H1 (cell line): ENCODE data around the gene CNPY3. TPM values are rescaled to one million over a fixed set of nuclear protein-coding genes. Genes with fewer than 3 reads are reported as not detected.

Experiments
- BCL11A ChIP-seq, 2 experiments: IDR thresholded peaks; one replicate each; pipeline ENCODE4 v1.6.1; 2011; ENCODE audit warnings: low read depth in 2 of 2, low read length in 2 of 2, mild to moderate bottlenecking in 2 of 2
- CHD7 ChIP-seq: fragments of 300-600 bp; sonication (generic); IDR thresholded peaks from 2 replicates; pipeline ENCODE4 v1.7.1; 2012; ENCODE audit warnings: low read length, moderate library complexity, mild to moderate bottlenecking, inconsistent platforms; ENCODE audit not compliant: insufficient replicate concordance
- CTBP2 ChIP-seq: IDR thresholded peaks from 2 replicates; pipeline ENCODE4 v1.7.0; 2011; ENCODE audit warnings: borderline replicate concordance, mild to moderate bottlenecking, moderate library complexity, mixed read lengths, low read length; ENCODE audit not compliant: insufficient read depth, insufficient read length
- E2F6 ChIP-seq: IDR thresholded peaks from 2 replicates; pipeline ENCODE4 v1.6.1; 2012; ENCODE audit warnings: inconsistent platforms
- EP300 ChIP-seq, 2 experiments: IDR thresholded peaks; 1 replicate in 1 of 2; 2 replicates in 1 of 2; pipeline ENCODE4 v1.6.1; 2011 to 2012; ENCODE audit warnings: low read depth in 2 of 2, low read length in 2 of 2, mild to moderate bottlenecking in 2 of 2, borderline replicate concordance in 1 of 2, inconsistent platforms in 1 of 2, moderate library complexity in 1 of 2
- HDAC6 ChIP-seq: IDR thresholded peaks from one replicate; pipeline ENCODE4 v1.7.1; 2012; ENCODE audit warnings: low read depth, mild to moderate bottlenecking, inconsistent platforms, low read length, moderate library complexity
- SIN3A ChIP-seq, 2 experiments: IDR thresholded peaks in 1 of 2; conservative IDR thresholded peaks in 1 of 2; 2 replicates each; pipeline ENCODE4 v1.6.1; 2011 to 2012; ENCODE audit warnings: low read length in 2 of 2, improper control_type of control experiment in 1 of 2, low read depth in 1 of 2, mild to moderate bottlenecking in 1 of 2
- SIRT6 ChIP-seq: IDR thresholded peaks from one replicate; pipeline ENCODE4 v1.7.1; 2012; ENCODE audit warnings: low read length, inconsistent platforms
- SUZ12 ChIP-seq: fragments of 200-600 bp; sonication (generic); IDR thresholded peaks from 2 replicates; pipeline ENCODE4 v1.6.1; 2012; ENCODE audit warnings: mild to moderate bottlenecking, inconsistent platforms, low read length, moderate library complexity, mixed read lengths
- polyA plus RNA-seq, 7 experiments: library from polyadenylated mRNA; depleted of rRNA in 3 of 7; stranded (reverse) in 5 of 7; unstranded in 2 of 7; fragments of >200 nt in 5 of 7; fragments of 200-250 nt in 2 of 7; gene quantifications; 1 replicate in 5 of 7; 2 replicates in 1 of 7; 4 replicates in 1 of 7; pipeline versions ENCODE4 v1.2.1 to v1.2.3, GENCODE V29; 2011 to 2013; ENCODE audit warnings: missing spikeins in 2 of 7, mixed read lengths in 2 of 7
- total RNA-seq: library from RNA; stranded (reverse); fragmentation: NEBNext Ultra II Directional; extraction: Animal tissue kit (Norgen Biotek cat#: 25700); gene quantifications from 2 replicates; pipeline ENCODE4 v1.2.1, GENCODE V29; 2021

CNPY3 gene
- total and polyA plus RNA-seq, 2 of the 8 experiments (the other 6 are each of a cell fraction or from before 2014, with no cell fraction given) = 49.6 to 64.5 TPM

- TF ChIP-seq CHD7 = no peak
- no peak for TF ChIP-seq BCL11A (IDR thresholded peaks at IDR 0.05; ENCODE audit: low read depth in 2 of 2, low read length in 2 of 2)
- TF ChIP-seq SIRT6 = no peak
- no peak for TF ChIP-seq SUZ12
- TF ChIP-seq E2F6 = no peak
- no peak for TF ChIP-seq EP300 (IDR thresholded peaks at IDR 0.05; ENCODE audit: borderline replicate concordance in 1 of 2, low read depth in 2 of 2, low read length in 2 of 2)
- no peak for TF ChIP-seq CTBP2
- TF ChIP-seq HDAC6 = no peak
- TF ChIP-seq SIN3A (conservative IDR thresholded peaks at IDR 0.05 in 1 of 2, IDR thresholded peaks at IDR 0.05 in 1 of 2; ENCODE audit: low read depth in 1 of 2, low read length in 2 of 2) = no peak
Measured at GRCh38 chr6:42979523-42980177, 50.4 kb downstream of the CNPY3 start (continued).
